HL-60 (cell line): ENCODE results near the gene AQP2.

Source experiments
- DNase-seq, 2 experiments: peaks; one replicate each; pipeline ENCODE4 v3.0.0-alpha.2; 2010 to 2020; ENCODE audit warnings: low read depth in 1 of 2, low spot score in 1 of 2
- H3K27ac ChIP-seq: fragments of 250-450 bp; sonication (Bioruptor Pico); replicated peaks from 2 replicates; pipeline ENCODE4 v1.5.1; 2020; ENCODE audit warnings: mild to moderate bottlenecking, moderate library complexity
- H3K27me3 ChIP-seq: fragments of 250-450 bp; sonication (Bioruptor Pico); 2 replicates; pipeline ENCODE4 v1.5.1; 2021; ENCODE audit warnings: mild to moderate bottlenecking, moderate library complexity; ENCODE audit not compliant: insufficient read depth, poor library complexity, severe bottlenecking
- H3K4me3 ChIP-seq: replicated peaks from 2 replicates; pipeline ENCODE4 v1.5.1; 2011; ENCODE audit warnings: mild to moderate bottlenecking, control low read depth, low read length; ENCODE audit not compliant: insufficient read depth
- CTCF ChIP-seq: IDR thresholded peaks from one replicate; pipeline ENCODE4 v1.5.1; 2011; ENCODE audit warnings: low read length, control low read depth, inconsistent platforms; ENCODE audit not compliant: insufficient read depth
- GABPA ChIP-seq: IDR thresholded peaks from 2 replicates; pipeline ENCODE4 v1.6.1; 2012; ENCODE audit warnings: low read depth
- POLR2AphosphoS5 ChIP-seq: IDR thresholded peaks from 2 replicates; pipeline ENCODE4 v1.6.1; 2012; ENCODE audit warnings: low read depth
- SPI1 ChIP-seq: IDR thresholded peaks from 2 replicates; pipeline ENCODE4 v1.6.1; 2012; ENCODE audit warnings: low read depth, mild to moderate bottlenecking, borderline replicate concordance
- TF ChIP-seq, protein P1 (sequence below): IDR thresholded peaks from 2 replicates; pipeline ENCODE4 v1.6.1; 2012; ENCODE audit warnings: low read depth; ENCODE audit not compliant: insufficient replicate concordance

The AQP2 gene

DNA sequence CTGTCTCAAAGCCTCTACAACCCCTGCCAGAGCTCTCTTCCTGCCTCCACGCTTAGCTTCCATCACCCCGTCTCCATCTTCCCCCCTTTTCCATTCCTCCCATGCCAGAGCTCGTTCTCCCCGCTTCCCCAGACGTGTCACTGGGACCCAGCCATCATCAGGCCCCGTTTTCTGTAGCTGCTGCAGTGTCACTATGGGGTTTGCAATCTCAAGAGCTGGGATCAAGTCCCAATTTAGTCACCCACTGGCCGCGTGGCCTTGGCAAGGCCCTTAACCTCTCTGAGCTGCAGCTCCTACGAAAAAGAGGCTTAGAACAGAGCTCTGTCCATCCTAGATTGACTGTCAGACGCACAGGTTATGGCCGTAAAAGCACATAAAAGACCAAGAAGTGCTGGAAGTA, 45.9 kb upstream of the AQP2 start:
- TF ChIP-seq, protein P1, sequence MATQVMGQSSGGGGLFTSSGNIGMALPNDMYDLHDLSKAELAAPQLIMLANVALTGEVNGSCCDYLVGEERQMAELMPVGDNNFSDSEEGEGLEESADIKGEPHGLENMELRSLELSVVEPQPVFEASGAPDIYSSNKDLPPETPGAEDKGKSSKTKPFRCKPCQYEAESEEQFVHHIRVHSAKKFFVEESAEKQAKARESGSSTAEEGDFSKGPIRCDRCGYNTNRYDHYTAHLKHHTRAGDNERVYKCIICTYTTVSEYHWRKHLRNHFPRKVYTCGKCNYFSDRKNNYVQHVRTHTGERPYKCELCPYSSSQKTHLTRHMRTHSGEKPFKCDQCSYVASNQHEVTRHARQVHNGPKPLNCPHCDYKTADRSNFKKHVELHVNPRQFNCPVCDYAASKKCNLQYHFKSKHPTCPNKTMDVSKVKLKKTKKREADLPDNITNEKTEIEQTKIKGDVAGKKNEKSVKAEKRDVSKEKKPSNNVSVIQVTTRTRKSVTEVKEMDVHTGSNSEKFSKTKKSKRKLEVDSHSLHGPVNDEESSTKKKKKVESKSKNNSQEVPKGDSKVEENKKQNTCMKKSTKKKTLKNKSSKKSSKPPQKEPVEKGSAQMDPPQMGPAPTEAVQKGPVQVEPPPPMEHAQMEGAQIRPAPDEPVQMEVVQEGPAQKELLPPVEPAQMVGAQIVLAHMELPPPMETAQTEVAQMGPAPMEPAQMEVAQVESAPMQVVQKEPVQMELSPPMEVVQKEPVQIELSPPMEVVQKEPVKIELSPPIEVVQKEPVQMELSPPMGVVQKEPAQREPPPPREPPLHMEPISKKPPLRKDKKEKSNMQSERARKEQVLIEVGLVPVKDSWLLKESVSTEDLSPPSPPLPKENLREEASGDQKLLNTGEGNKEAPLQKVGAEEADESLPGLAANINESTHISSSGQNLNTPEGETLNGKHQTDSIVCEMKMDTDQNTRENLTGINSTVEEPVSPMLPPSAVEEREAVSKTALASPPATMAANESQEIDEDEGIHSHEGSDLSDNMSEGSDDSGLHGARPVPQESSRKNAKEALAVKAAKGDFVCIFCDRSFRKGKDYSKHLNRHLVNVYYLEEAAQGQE = no peak
- TF ChIP-seq SPI1 (no peak), GABPA (no peak), POLR2AphosphoS5 (no peak), CTCF (no peak)
- no peak for DNase-seq
- peaks cover 30% of the 10 kb centered on the region for H3K27me3 ChIP-seq
- H3K27ac ChIP-seq = no peak overlapping the region
- no peak overlapping the region for H3K4me3 ChIP-seq

DNA sequence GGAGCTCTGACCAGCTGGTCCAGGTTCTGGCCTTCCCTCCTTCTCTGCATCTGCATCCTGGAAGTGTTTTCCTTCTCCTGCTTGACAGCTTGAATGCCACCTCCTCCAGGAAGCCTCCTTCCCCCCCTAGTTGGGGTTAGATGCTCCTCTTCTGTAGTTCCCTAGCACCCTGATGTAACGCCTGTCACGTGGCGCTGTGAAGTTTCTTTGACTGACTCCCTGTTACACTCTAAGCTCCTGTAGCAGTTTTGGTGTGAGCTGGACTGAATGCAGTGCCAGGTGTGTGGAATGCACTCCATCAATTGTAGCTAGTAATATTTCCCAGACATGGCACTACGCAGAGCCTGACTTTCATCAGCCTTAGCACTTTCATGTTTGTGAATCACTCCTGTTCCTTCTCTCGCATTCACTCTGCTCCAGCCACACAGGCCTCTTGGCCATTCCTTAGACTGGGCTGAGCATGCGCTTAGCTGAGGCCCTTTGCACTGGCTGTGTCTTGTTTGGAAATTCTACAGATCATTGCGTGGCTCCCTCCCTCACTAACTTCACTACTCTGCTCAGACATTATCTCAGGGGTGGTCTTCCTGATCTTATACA, 44.7 kb upstream of the AQP2 start:
- TF ChIP-seq SPI1 = no peak
- no peak for TF ChIP-seq POLR2AphosphoS5
- TF ChIP-seq GABPA = no peak
- TF ChIP-seq, protein P1 = no peak
- no peak for TF ChIP-seq CTCF

DNA sequence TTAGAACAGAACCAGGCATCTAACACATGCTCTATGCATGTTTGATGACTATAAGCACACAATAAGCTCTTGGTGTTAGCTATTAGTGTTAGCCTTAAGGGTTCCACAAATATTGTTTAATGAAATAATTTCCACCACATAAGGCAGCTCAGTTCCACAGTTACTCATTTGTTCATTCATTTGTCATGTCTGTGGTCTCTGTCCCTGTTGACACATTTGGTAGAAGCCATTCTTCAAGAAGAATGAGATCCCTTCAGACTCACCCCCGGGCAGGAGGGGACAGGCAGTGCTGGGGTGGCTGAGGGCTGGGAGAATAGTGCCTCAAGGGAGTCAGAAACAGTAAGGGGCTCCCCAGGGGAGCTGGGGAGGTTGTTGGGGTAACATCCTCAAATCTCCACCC, 43.2 kb upstream of the AQP2 start:
- no peak overlapping the region for H3K27ac ChIP-seq
- no peak overlapping the region for H3K4me3 ChIP-seq
- no peak for DNase-seq
- no peak for TF ChIP-seq POLR2AphosphoS5
- peaks cover 27% of the 10 kb centered on the region for H3K27me3 ChIP-seq

More for the DNA sequence above, 44.7 kb upstream of the AQP2 start:
- H3K27ac ChIP-seq = no peak overlapping the region
- H3K4me3 ChIP-seq = no peak overlapping the region
- peaks cover 30% of the 10 kb centered on the region for H3K27me3 ChIP-seq
- DNase-seq = no peak

DNA sequence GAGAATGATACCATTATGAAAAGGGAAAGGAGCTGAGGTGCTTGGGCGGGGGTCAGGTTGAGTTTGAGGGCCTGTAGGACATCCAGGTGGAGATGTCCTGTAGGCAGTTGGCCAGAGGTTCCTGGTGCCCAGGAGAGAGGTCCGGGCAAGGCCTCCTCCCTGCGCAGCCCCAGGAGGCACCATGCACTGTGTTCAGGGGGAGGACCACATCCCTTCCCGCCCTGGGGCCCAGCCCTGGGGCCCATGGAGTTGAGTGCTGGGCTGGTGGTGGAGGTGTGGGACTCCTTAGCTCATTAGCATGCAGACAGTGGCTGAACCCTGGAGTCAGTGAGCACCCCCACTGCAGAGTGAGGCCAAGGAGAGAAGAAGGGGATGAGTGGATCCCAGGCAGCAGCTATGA, 41.2 kb upstream of the AQP2 start:
- Histone ChIP-seq H3K27me3 (peaks cover 12% of the 10 kb centered on the region), H3K27ac (no peak overlapping the region), H3K4me3 (no peak overlapping the region)
- DNase-seq = no peak
- TF ChIP-seq POLR2AphosphoS5 = no peak

DNA sequence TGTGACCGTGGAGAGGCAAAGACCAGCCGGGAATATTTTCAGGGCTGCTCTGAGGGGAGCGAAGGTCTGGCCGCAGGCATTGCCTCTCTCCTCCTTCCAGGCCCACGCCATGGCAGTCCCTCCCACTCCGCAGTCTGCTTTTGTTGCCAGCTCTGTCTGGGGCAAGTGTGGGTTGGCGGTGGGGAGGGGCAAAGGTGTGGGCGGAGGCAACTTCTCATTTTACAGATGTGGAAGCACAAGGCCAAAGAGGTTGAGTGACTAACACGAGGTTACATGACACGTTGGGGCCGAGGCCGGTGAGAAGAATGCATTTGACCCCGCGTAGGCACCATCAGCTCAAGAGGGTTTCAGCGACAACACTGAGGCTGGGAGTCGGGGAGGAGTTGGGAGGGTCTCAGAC, 40.7 kb upstream of the AQP2 start:
- TF ChIP-seq SPI1 (no peak), POLR2AphosphoS5 (no peak), GABPA (no peak), CTCF (no peak)
- TF ChIP-seq, protein P1 = no peak
- Histone ChIP-seq H3K4me3 (no peak overlapping the region), H3K27ac (no peak overlapping the region), H3K27me3 (peaks cover 7% of the 10 kb centered on the region)
- DNase-seq = peak in 1 of 2 experiments; percentile 33
